HUES48 (cell line): ENCODE measurements around the gene ANKRD13C.

Source experiments
- H3K27ac ChIP-seq: one replicate; pipeline ENCODE4 v1.7.0; 2013; ENCODE audit warnings: low read depth, low read length, inconsistent platforms
- H3K27me3 ChIP-seq: 2 replicates; pipeline ENCODE4 v1.6.1; 2013; ENCODE audit warnings: mild to moderate bottlenecking, low read length; ENCODE audit not compliant: control insufficient read depth, insufficient read depth
- H3K36me3 ChIP-seq: 2 replicates; pipeline ENCODE4 v1.6.1; 2013; ENCODE audit warnings: low read length; ENCODE audit not compliant: control insufficient read depth, insufficient read depth
- H3K4me1 ChIP-seq: 2 replicates; pipeline ENCODE4 v1.6.1; 2013; ENCODE audit warnings: mild to moderate bottlenecking, low read length; ENCODE audit not compliant: control insufficient read depth, insufficient read depth
- H3K4me3 ChIP-seq: 2 replicates; pipeline ENCODE4 v1.5.1; 2013; ENCODE audit warnings: mild to moderate bottlenecking, low read depth, low read length
- H3K9ac ChIP-seq: 2 replicates; pipeline ENCODE4 v1.6.1; 2013; ENCODE audit warnings: mild to moderate bottlenecking, low read depth, low read length, moderate library complexity
- H3K9me3 ChIP-seq: 2 replicates; pipeline ENCODE4 v1.6.1; 2013; ENCODE audit warnings: low read length; ENCODE audit not compliant: control insufficient read depth, insufficient read depth

The ANKRD13C gene

GRCh38 chr1:70333245-70333644, 21.3 kb downstream of the ANKRD13C start:
- Histone ChIP-seq H3K4me1 (0 out of 2 replicates have a peak, but pooled peaks cover 2% of the 10 kb centered on the region), H3K27me3 (no peaks in the 10 kb centered on the region), H3K27ac (no peak overlapping the region), H3K9ac (no peak overlapping the region), H3K4me3 (no peak overlapping the region), H3K9me3 (no peaks in the 10 kb centered on the region), H3K36me3 (0 out of 2 replicates have a peak, but pooled peaks cover 6% of the 10 kb centered on the region)

- no peaks in the 10 kb centered on the region for H3K9me3 ChIP-seq
- 0 out of 2 replicates have a peak, but pooled peaks cover 6% of the 10 kb centered on the region for H3K36me3 ChIP-seq
- H3K27me3 ChIP-seq: no peaks in the 10 kb centered on the region
- H3K4me3 ChIP-seq: no peak overlapping the region
- H3K4me1 ChIP-seq: 0 out of 2 replicates have a peak, but pooled peaks cover 2% of the 10 kb centered on the region
- no peak overlapping the region for H3K27ac ChIP-seq
- no peak overlapping the region for H3K9ac ChIP-seq
These were observed 22.6 kb downstream of the ANKRD13C start for GRCh38 chr1:70331962-70332361.

GRCh38 chr1:70327306-70328076, 27.0 kb downstream of the ANKRD13C start:
- Histone ChIP-seq H3K27me3 (no peaks in the 10 kb centered on the region), H3K36me3 (peaks cover 13% of the 10 kb centered on the region), H3K27ac (no peak overlapping the region), H3K9me3 (no peaks in the 10 kb centered on the region), H3K4me1 (no peaks in the 10 kb centered on the region), H3K9ac (no peak overlapping the region), H3K4me3 (no peak overlapping the region)

GRCh38 chr1:70324683-70325082, 29.8 kb downstream of the ANKRD13C start:
- Histone ChIP-seq H3K4me1 (no peaks in the 10 kb centered on the region), H3K4me3 (no peak overlapping the region), H3K27me3 (no peaks in the 10 kb centered on the region), H3K9ac (no peak overlapping the region), H3K9me3 (no peaks in the 10 kb centered on the region), H3K27ac (no peak overlapping the region), H3K36me3 (peaks cover 10% of the 10 kb centered on the region)

GRCh38 chr1:70319750-70320149, 34.8 kb downstream of the ANKRD13C start:
- Histone ChIP-seq H3K4me1 (no peaks in the 10 kb centered on the region), H3K4me3 (no peak overlapping the region), H3K27ac (no peak overlapping the region), H3K27me3 (no peaks in the 10 kb centered on the region), H3K9ac (no peak overlapping the region), H3K9me3 (no peaks in the 10 kb centered on the region), H3K36me3 (peaks cover 13% of the 10 kb centered on the region)

- Histone ChIP-seq H3K4me3 (no peak overlapping the region), H3K27me3 (no peaks in the 10 kb centered on the region), H3K4me1 (no peaks in the 10 kb centered on the region), H3K9me3 (no peaks in the 10 kb centered on the region), H3K36me3 (peaks cover 3% of the 10 kb centered on the region), H3K27ac (no peak overlapping the region), H3K9ac (no peak overlapping the region)
These were observed 36.3 kb downstream of the ANKRD13C start for GRCh38 chr1:70318191-70318590.

- Histone ChIP-seq H3K4me1 (no peaks in the 10 kb centered on the region), H3K9ac (no peak overlapping the region), H3K4me3 (no peak overlapping the region), H3K9me3 (no peaks in the 10 kb centered on the region), H3K27me3 (no peaks in the 10 kb centered on the region), H3K27ac (no peak overlapping the region), H3K36me3 (peaks cover 3% of the 10 kb centered on the region)
These were observed 37.4 kb downstream of the ANKRD13C start for GRCh38 chr1:70317087-70317486.

- no peak overlapping the region for H3K27ac ChIP-seq
- no peaks in the 10 kb centered on the region for H3K27me3 ChIP-seq
- H3K4me3 ChIP-seq: no peak overlapping the region
- H3K36me3 ChIP-seq: peaks cover 3% of the 10 kb centered on the region; the same call in 1 of the 2 replicates
- no peak overlapping the region for H3K9ac ChIP-seq
- H3K4me1 ChIP-seq: no peaks in the 10 kb centered on the region
- no peaks in the 10 kb centered on the region for H3K9me3 ChIP-seq
These were observed 38.7 kb downstream of the ANKRD13C start for GRCh38 chr1:70315782-70316181.

- no peak overlapping the region for H3K27ac ChIP-seq
- H3K36me3 ChIP-seq: peaks cover 5% of the 10 kb centered on the region
- no peak overlapping the region for H3K4me3 ChIP-seq
- no peak overlapping the region for H3K9ac ChIP-seq
- H3K9me3 ChIP-seq: no peaks in the 10 kb centered on the region
- H3K27me3 ChIP-seq: no peaks in the 10 kb centered on the region
- no peaks in the 10 kb centered on the region for H3K4me1 ChIP-seq
These were observed 39.7 kb downstream of the ANKRD13C start for GRCh38 chr1:70314706-70315304.

GRCh38 chr1:70311369-70311768, 43.2 kb downstream of the ANKRD13C start:
- Histone ChIP-seq H3K4me3 (no peak overlapping the region), H3K27ac (no peak overlapping the region), H3K36me3 (peaks cover 20% of the 10 kb centered on the region), H3K27me3 (no peaks in the 10 kb centered on the region), H3K9me3 (no peaks in the 10 kb centered on the region), H3K4me1 (no peaks in the 10 kb centered on the region), H3K9ac (no peak overlapping the region)

GRCh38 chr1:70299472-70299871, 55.0 kb downstream of the ANKRD13C start:
- no peaks in the 10 kb centered on the region for H3K27me3 ChIP-seq
- no peaks in the 10 kb centered on the region for H3K9me3 ChIP-seq
- H3K36me3 ChIP-seq: peaks cover 62% of the 10 kb centered on the region
- H3K27ac ChIP-seq: no peak overlapping the region
- no peak overlapping the region for H3K9ac ChIP-seq
- no peak overlapping the region for H3K4me3 ChIP-seq
- no peaks in the 10 kb centered on the region for H3K4me1 ChIP-seq
